H9 (cell line): ENCODE measurements around the gene MSL3B.

Source experiments
- DNase-seq: peaks from one replicate; pipeline ENCODE4 v3.0.0-alpha.2; 2017
- H2AFZ ChIP-seq: one replicate; pipeline ENCODE4 v1.6.1; 2013; ENCODE audit warnings: mild to moderate bottlenecking, low read length, control low read depth, moderate library complexity
- H2AK5ac ChIP-seq: 2 replicates; pipeline ENCODE4 v1.6.1; 2013; ENCODE audit warnings: low read length, control low read depth, mixed read lengths; ENCODE audit not compliant: insufficient read length
- H2BK120ac ChIP-seq: one replicate; pipeline ENCODE4 v1.6.1; 2013; ENCODE audit warnings: low read depth, mild to moderate bottlenecking, low read length, control low read depth, inconsistent platforms; ENCODE audit not compliant: poor library complexity, severe bottlenecking
- H2BK12ac ChIP-seq: 2 replicates; pipeline ENCODE4 v1.6.1; 2013; ENCODE audit warnings: low read length, control low read depth, mixed read lengths, low read depth; ENCODE audit not compliant: insufficient read length
- H2BK15ac ChIP-seq: 2 replicates; pipeline ENCODE4 v1.6.1; 2013; ENCODE audit warnings: low read depth, low read length, control low read depth
- H2BK20ac ChIP-seq: one replicate; pipeline ENCODE4 v1.6.1; 2013; ENCODE audit warnings: low read depth, mild to moderate bottlenecking, low read length, control low read depth, inconsistent platforms; ENCODE audit not compliant: poor library complexity, severe bottlenecking
- H2BK5ac ChIP-seq: 2 replicates; pipeline ENCODE4 v1.6.1; 2013; ENCODE audit warnings: low read length, control low read depth, mixed read lengths; ENCODE audit not compliant: insufficient read length
- H3K14ac ChIP-seq: 2 replicates; pipeline ENCODE4 v1.6.1; 2013; ENCODE audit warnings: low read length, control low read depth; ENCODE audit not compliant: insufficient read depth
- H3K18ac ChIP-seq: 2 replicates; pipeline ENCODE4 v1.6.1; 2013; ENCODE audit warnings: low read depth, mild to moderate bottlenecking, mixed read lengths, low read length, control low read depth; ENCODE audit not compliant: insufficient read length
- H3K23ac ChIP-seq: 2 replicates; pipeline ENCODE4 v1.6.1; 2013; ENCODE audit warnings: low read length, control low read depth, mixed read lengths, low read depth; ENCODE audit not compliant: insufficient read length
- H3K23me2 ChIP-seq: 2 replicates; pipeline ENCODE4 v1.6.1; 2013; ENCODE audit warnings: low read depth, mild to moderate bottlenecking, mixed read lengths, low read length, control low read depth; ENCODE audit not compliant: insufficient read length, poor library complexity, severe bottlenecking
- H3K27ac ChIP-seq: 2 replicates; pipeline ENCODE4 v1.5.1; 2013; ENCODE audit warnings: low read length, control low read depth, mixed read lengths, low read depth; ENCODE audit not compliant: insufficient read length
- H3K27me3 ChIP-seq: 2 replicates; pipeline ENCODE4 v1.6.1; 2013; ENCODE audit warnings: low read length, control low read depth, inconsistent platforms; ENCODE audit not compliant: insufficient read depth
- H3K4ac ChIP-seq: 2 replicates; pipeline ENCODE4 v1.6.1; 2013; ENCODE audit warnings: low read depth, mild to moderate bottlenecking, control low read depth, inconsistent platforms, low read length, moderate library complexity
- H3K4me1 ChIP-seq: 2 replicates; pipeline ENCODE4 v1.6.1; 2013; ENCODE audit warnings: low read length, control low read depth, inconsistent platforms; ENCODE audit not compliant: insufficient read depth
- H3K4me2 ChIP-seq: 2 replicates; pipeline ENCODE4 v1.6.1; 2013; ENCODE audit warnings: low read length, control low read depth, mixed read lengths; ENCODE audit not compliant: insufficient read length, insufficient read depth
- H3K56ac ChIP-seq: 2 replicates; pipeline ENCODE4 v1.6.1; 2013; ENCODE audit warnings: low read depth, mild to moderate bottlenecking, mixed read lengths, low read length, control low read depth; ENCODE audit not compliant: insufficient read length
- H3K79me1 ChIP-seq: 2 replicates; pipeline ENCODE4 v1.6.1; 2013; ENCODE audit warnings: low read depth, mild to moderate bottlenecking, moderate library complexity, low read length, control low read depth, inconsistent platforms; ENCODE audit not compliant: insufficient read depth, poor library complexity, severe bottlenecking
- H3K79me2 ChIP-seq: 2 replicates; pipeline ENCODE4 v1.6.1; 2013; ENCODE audit warnings: low read length, control low read depth, inconsistent platforms; ENCODE audit not compliant: insufficient read depth
- H3K9ac ChIP-seq: 2 replicates; pipeline ENCODE4 v1.6.1; 2013; ENCODE audit warnings: low read length, control low read depth, mixed read lengths; ENCODE audit not compliant: insufficient read length; ENCODE audit errors: extremely low read depth
- H3K9me3 ChIP-seq: one replicate; pipeline ENCODE4 v1.6.1; 2013; ENCODE audit warnings: low read depth, low read length, inconsistent platforms; ENCODE audit not compliant: control insufficient read depth
- H3T11ph ChIP-seq: one replicate; pipeline ENCODE4 v1.6.1; 2013; ENCODE audit warnings: mild to moderate bottlenecking, low read length, control low read depth, inconsistent platforms
- H4K20me1 ChIP-seq: one replicate; pipeline ENCODE4 v1.6.1; 2013; ENCODE audit not compliant: control insufficient read depth, insufficient read length, insufficient read depth
- H4K5ac ChIP-seq: 2 replicates; pipeline ENCODE4 v1.6.1; 2013; ENCODE audit warnings: low read depth, mild to moderate bottlenecking, mixed read lengths, low read length, control low read depth; ENCODE audit not compliant: insufficient read length
- H4K8ac ChIP-seq: replicated peaks from 2 replicates; pipeline ENCODE4 v1.6.1; 2013; ENCODE audit warnings: low read length, control low read depth, mixed read lengths, low read depth; ENCODE audit not compliant: insufficient read length
- H4K91ac ChIP-seq: 2 replicates; pipeline ENCODE4 v1.6.1; 2013; ENCODE audit warnings: low read depth, mild to moderate bottlenecking, moderate library complexity, mixed read lengths, low read length, control low read depth; ENCODE audit not compliant: insufficient read length
- H3K27ac Mint-ChIP-seq, 3 experiments: 2 replicates in 2 of 3; 3 replicates in 1 of 3; pipeline ENCODE4 v1.8.0; 2020 to 2021; ENCODE audit warnings: mixed read lengths in 3 of 3, mild to moderate bottlenecking in 1 of 3, moderate library complexity in 1 of 3
- H3K27me3 Mint-ChIP-seq: 2 replicates; pipeline ENCODE4 v1.8.0; 2021; ENCODE audit warnings: low read depth, mild to moderate bottlenecking, moderate library complexity, mixed read lengths
- H3K36me3 Mint-ChIP-seq, 3 experiments: 2 replicates in 2 of 3; 3 replicates in 1 of 3; pipeline ENCODE4 v1.8.0; 2020 to 2021; ENCODE audit warnings: low read depth in 3 of 3, mixed read lengths in 3 of 3; ENCODE audit not compliant: insufficient read depth in 1 of 3
- H3K4me1 Mint-ChIP-seq, 2 experiments: 2 replicates each; pipeline ENCODE4 v1.8.0; 2020; ENCODE audit warnings: mixed read lengths in 2 of 2
- H3K4me3 Mint-ChIP-seq, 2 experiments: 2 replicates in 1 of 2; 3 replicates in 1 of 2; pipeline ENCODE4 v1.8.0; 2020 to 2021; ENCODE audit warnings: mild to moderate bottlenecking in 2 of 2, mixed read lengths in 2 of 2, moderate library complexity in 1 of 2
- H3K9me3 Mint-ChIP-seq, 2 experiments: 2 replicates in 1 of 2; 3 replicates in 1 of 2; pipeline ENCODE4 v1.8.0; 2020; ENCODE audit warnings: mild to moderate bottlenecking in 2 of 2, mixed read lengths in 2 of 2, moderate library complexity in 1 of 2
- CTCF ChIP-seq: fragments of 200-600 bp; sonication (generic); conservative IDR thresholded peaks from 3 replicates; pipeline ENCODE4 v1.8.0; 2021; ENCODE audit warnings: antibody characterized with exemption, mild to moderate bottlenecking
- WGBS: extraction: QIAGEN DNeasy Blood & Tissue Kit; methylation state at CpG from one replicate; pipeline ENCODE4 v1.1.7; 2013; ENCODE audit warnings: missing lambda C conversion rate, low lambda C conversion rate, mixed read lengths; ENCODE audit not compliant: insufficient read length; ENCODE audit errors: extremely low coverage; 5-methylcytosine and 5-hydroxymethylcytosine counted together

MSL3B gene

GRCh38 chr2:233905945-233906344 is 37.8 kb upstream of the MSL3B start:
- no CpG with 5 or more reads among the region's 4 CpGs for WGBS

More at GRCh38 chr2:233905945-233906344, 37.8 kb upstream of the MSL3B start:
- no peak overlapping the region for H2BK120ac ChIP-seq
- H3K27me3 Mint-ChIP-seq = peaks cover 54% of the 10 kb centered on the region
- no peak overlapping the region for H3K27ac Mint-ChIP-seq
- H3K79me1 ChIP-seq = no peaks in the 10 kb centered on the region
- H3K56ac ChIP-seq = no peak overlapping the region
- H2BK20ac ChIP-seq = no peak overlapping the region
- no peaks in the 10 kb centered on the region for H3K23me2 ChIP-seq
- no peak overlapping the region for H2BK12ac ChIP-seq
- peak overlapping the region; percentile 56 for H4K8ac ChIP-seq
- H2BK5ac ChIP-seq = no peak overlapping the region
- H4K20me1 ChIP-seq = no peaks in the 10 kb centered on the region
- H3K9ac ChIP-seq = no peak overlapping the region
- no peak overlapping the region for H3K27ac ChIP-seq
- H3K27me3 ChIP-seq = no peaks in the 10 kb centered on the region
- H3K4me2 ChIP-seq = no peak overlapping the region
- peak overlapping the region; percentile 54 for H3K23ac ChIP-seq
- H2AFZ ChIP-seq = no peak overlapping the region
- no peak overlapping the region for H2AK5ac ChIP-seq
- H3K14ac ChIP-seq = no peak overlapping the region
- H4K91ac ChIP-seq = no peak overlapping the region
- H3K4me3 Mint-ChIP-seq = no peak overlapping the region
- TF ChIP-seq CTCF = no peak
- no peak overlapping the region for H3K4ac ChIP-seq
- no peak overlapping the region for H2BK15ac ChIP-seq
- no peaks in the 10 kb centered on the region for H3K4me1 ChIP-seq
- H3K9me3 Mint-ChIP-seq = peaks cover 7 to 9% of the 10 kb centered on the region in 2 experiments; a peak in 3 of 5 replicates
- H3K18ac ChIP-seq = no peak overlapping the region
- H3K9me3 ChIP-seq = no peaks in the 10 kb centered on the region
- H3K36me3 Mint-ChIP-seq = no peaks in the 10 kb centered on the region; a peak in 1 of 7 replicates
- H3K79me2 ChIP-seq = no peaks in the 10 kb centered on the region
- no peak for DNase-seq
- no peak overlapping the region for H4K5ac ChIP-seq
- no peaks in the 10 kb centered on the region for H3K4me1 Mint-ChIP-seq
- no peak overlapping the region for H3T11ph ChIP-seq
